GM18861 (cell line): ENCODE results near the gene BRIP1.
"Not testable (repeated sequence)": the region's sequence is repeated elsewhere in the genome, so short reads cannot be mapped to it uniquely, and the experiment has no call there.

Experiments used
- ATAC-seq: cut with Tn5 transposase; IDR thresholded peaks from one replicate; pipeline ENCODE4 v1.9.1; 2021; ENCODE audit not compliant: unreplicated experiment

The BRIP1 gene

DNA sequence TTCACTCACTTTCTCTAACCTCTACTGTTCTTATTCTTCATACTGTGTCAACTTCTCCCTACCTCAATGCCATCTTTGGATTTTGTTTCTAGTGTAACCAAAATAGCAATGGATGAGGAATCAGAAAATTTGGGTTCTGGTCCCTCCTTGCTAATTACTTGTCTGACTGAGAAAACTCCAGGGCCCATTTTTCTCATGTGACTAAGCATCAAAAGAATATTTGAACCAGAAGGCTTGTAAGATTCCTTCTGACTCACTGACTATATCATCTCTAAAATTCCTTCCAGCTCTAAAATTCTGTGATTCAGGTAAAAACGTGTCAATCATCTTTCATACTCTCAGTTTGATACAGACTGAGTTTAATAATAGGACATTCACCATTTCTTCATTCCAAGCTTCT is 57.9 kb downstream of the BRIP1 start:
- no peak for ATAC-seq

DNA sequence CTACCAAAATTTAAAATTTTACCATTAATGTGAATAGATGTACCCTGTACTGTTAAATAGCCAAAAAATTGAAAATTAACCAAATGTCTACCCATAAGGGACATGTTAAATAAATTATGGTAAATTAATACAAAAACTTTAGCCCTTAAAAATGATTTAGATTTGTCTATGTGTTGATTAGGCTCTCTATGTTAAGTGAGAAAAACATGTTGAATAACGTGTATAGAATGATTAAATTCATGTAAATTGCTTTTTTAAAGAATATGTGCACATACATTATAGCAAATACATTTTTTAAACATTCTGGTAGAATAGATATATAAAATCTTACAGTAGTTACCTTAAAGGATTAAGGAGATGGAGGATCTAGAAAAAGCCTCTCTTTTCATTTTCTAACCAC is 59.5 kb downstream of the BRIP1 start:
- no peak for ATAC-seq

GRCh38 chr17:61803216-61803615 is 60.1 kb downstream of the BRIP1 start:
- no peak for ATAC-seq

GRCh38 chr17:61799812-61800484 is 63.4 kb downstream of the BRIP1 start:
- no peak for ATAC-seq

GRCh38 chr17:61797283-61797682 is 66.0 kb downstream of the BRIP1 start:
- ATAC-seq, result no peak

GRCh38 chr17:61795546-61795945 is 67.8 kb downstream of the BRIP1 start:
- no peak for ATAC-seq

- ATAC-seq, result no peak
Observed at GRCh38 chr17:61794792-61795191, 68.5 kb downstream of the BRIP1 start.

- ATAC-seq, result no peak
Observed at GRCh38 chr17:61794242-61794641, 69.1 kb downstream of the BRIP1 start.

- ATAC-seq, result no peak
Observed at GRCh38 chr17:61793565-61793964, 69.8 kb downstream of the BRIP1 start.

- no peak for ATAC-seq
Observed at GRCh38 chr17:61789872-61790271, 73.5 kb downstream of the BRIP1 start.

- no peak for ATAC-seq
Observed at GRCh38 chr17:61786088-61786487, 77.2 kb downstream of the BRIP1 start.

DNA sequence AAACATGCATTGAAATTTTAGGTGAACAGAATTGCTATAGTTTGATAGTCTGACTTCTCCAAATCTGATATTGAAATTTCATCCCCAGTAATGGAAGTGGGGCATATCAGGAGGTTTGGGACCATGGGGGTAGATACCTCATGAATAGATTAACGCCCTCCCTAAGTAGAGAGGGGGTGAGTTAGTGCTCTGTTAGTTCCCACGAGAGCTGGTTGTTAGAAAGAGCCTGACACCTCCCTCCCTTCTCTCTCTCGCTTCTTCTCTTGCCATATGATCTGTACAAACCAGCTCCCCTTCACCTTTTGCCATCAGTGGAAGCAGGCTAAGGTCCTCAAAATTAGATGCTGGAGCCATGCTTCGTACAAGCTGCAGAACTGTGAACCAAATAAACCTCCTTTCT is 78.8 kb downstream of the BRIP1 start:
- ATAC-seq, result no peak

- ATAC-seq, result no peak
Observed at GRCh38 chr17:61783556-61784304, 79.6 kb downstream of the BRIP1 start.

DNA sequence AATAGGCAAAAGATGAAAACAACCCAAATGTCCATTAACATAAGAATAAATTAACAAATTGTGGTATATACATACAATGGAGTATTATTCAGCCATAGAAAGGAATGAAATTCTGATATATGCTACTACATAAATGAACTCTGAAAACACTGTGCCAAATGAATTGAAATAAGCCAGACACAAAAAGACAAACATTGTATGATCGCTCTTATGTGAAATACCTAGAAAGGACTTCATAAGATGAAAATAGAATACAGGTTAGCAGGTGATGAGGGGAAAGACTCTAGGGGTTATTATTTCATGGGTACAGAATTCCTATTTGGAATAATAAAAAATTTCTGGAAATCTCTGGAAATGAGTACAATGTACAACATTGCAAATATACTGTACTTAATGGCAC is 80.2 kb downstream of the BRIP1 start:
- ATAC-seq, result no peak

GRCh38 chr17:61782683-61783082 is 80.6 kb downstream of the BRIP1 start:
- no peak for ATAC-seq

- no peak for ATAC-seq
Observed at GRCh38 chr17:61775364-61775763, 88.0 kb downstream of the BRIP1 start.

DNA sequence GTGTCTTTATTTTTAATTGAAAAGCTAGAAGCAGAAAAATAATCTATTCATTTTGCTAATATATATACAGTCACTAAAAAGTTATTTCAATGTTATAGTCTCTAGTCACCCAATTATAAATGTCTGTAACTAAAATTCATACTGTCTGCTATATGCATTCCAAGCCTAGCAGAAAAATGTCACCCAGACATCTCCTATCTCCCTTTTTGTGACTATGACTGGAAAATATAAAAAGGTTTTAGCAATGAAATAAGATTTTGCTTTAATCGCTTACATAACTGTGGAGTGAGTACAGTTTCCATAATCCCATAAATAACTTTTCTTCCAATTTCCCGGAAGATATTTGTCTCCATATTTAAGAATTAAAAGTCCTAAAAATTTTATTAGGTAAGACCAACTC is 88.6 kb downstream of the BRIP1 start:
- ATAC-seq, result no peak

DNA sequence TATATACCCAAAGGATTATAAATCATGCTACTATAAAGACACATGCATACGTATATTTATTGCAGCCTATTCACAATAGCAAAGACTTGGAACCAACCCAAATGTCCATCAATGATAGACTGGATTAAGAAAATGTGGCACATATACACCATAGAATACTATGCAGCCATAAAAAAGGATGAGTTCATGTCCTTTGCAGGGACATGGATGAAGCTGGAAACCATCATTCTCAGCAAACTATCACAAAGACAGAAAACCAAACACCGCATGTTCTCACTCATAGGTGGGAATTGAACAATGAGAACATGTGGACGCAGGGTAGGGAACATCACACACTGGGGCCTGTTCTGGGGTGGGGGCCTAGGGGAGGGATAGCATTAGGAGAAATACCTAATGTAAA is 89.2 kb downstream of the BRIP1 start:
- not testable (repeated sequence) for ATAC-seq

- ATAC-seq, result no peak
Observed at GRCh38 chr17:61770752-61771533, 92.4 kb downstream of the BRIP1 start.

DNA sequence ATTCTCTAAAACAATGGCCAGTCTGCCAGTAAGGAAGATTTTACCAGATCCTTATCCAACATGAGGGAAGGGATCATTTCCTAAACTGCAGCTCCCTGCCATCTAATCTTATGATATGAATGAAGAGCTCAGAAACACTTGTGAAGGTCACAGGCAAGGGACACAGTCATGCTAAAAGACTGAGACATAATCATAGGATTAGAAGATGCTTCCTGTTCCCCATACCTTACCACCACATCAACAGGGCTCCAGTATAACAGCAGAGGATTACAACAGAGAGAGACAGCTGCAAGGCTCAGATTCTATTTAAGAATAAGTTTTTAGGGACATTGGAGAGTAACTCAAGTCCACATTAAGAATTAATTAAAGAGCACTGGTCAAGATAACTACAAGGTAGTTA is 93.3 kb downstream of the BRIP1 start:
- no peak for ATAC-seq

GRCh38 chr17:61768405-61768804 is 94.9 kb downstream of the BRIP1 start:
- no peak for ATAC-seq

GRCh38 chr17:61766520-61766919 is 96.8 kb downstream of the BRIP1 start:
- no peak for ATAC-seq
